DND-41 (cell line): ENCODE data around the gene CEP126.

Experiments used
- ATAC-seq: fragments of 200-7000 bp; cut with Tn5 transposase; 3 replicates; pipeline ENCODE4 v1.9.1; 2021; ENCODE audit warnings: low read depth; ENCODE audit not compliant: insufficient read depth
- DNase-seq: peaks from one replicate; pipeline ENCODE4 v3.0.0-alpha.2; 2020
- H2AFZ ChIP-seq: 2 replicates; pipeline ENCODE4 v1.6.0; 2012; ENCODE audit warnings: low read depth, low read length
- H3K27ac ChIP-seq: 2 replicates; pipeline ENCODE4 v1.5.1; 2012; ENCODE audit warnings: low read length, inconsistent platforms
- H3K27me3 ChIP-seq: fragments of 200-600 bp; sonication (generic); 2 replicates; pipeline ENCODE4 v1.6.0; 2012; ENCODE audit warnings: low read length, mild to moderate bottlenecking, inconsistent platforms; ENCODE audit not compliant: insufficient read depth, poor library complexity
- H3K36me3 ChIP-seq: 2 replicates; pipeline ENCODE4 v1.5.1; 2012; ENCODE audit warnings: low read length, inconsistent platforms; ENCODE audit not compliant: insufficient read depth
- H3K4me1 ChIP-seq: 2 replicates; pipeline ENCODE4 v1.5.1; 2012; ENCODE audit warnings: mild to moderate bottlenecking, low read length; ENCODE audit not compliant: insufficient read depth
- H3K4me2 ChIP-seq: 2 replicates; pipeline ENCODE4 v1.6.0; 2012; ENCODE audit warnings: mild to moderate bottlenecking, moderate library complexity, low read length, inconsistent platforms; ENCODE audit not compliant: insufficient read depth
- H3K4me3 ChIP-seq, 2 experiments: fragments of 200-600 bp in 1 of 2; shearing (Covaris generic) in 1 of 2; 2 replicates each; pipeline ENCODE4 v1.5.1; 2012 to 2016; ENCODE audit warnings: inconsistent platforms in 2 of 2, low read length in 2 of 2, mild to moderate bottlenecking in 2 of 2, low read depth in 1 of 2, moderate library complexity in 1 of 2
- H3K79me2 ChIP-seq: 2 replicates; pipeline ENCODE4 v1.6.0; 2012; ENCODE audit warnings: low read length, inconsistent platforms; ENCODE audit not compliant: insufficient read depth
- H3K9ac ChIP-seq: 2 replicates; pipeline ENCODE4 v1.6.0; 2012; ENCODE audit warnings: low read depth, mild to moderate bottlenecking, inconsistent platforms, low read length, moderate library complexity
- H3K9me3 ChIP-seq: 2 replicates; pipeline ENCODE4 v1.5.1; 2012; ENCODE audit warnings: low read length, moderate library complexity, mild to moderate bottlenecking, inconsistent platforms; ENCODE audit not compliant: insufficient read depth, severe bottlenecking
- H4K20me1 ChIP-seq: 2 replicates; pipeline ENCODE4 v1.6.0; 2012; ENCODE audit warnings: low read length; ENCODE audit not compliant: insufficient read depth
- EZH2 ChIP-seq: IDR thresholded peaks from 3 replicates; pipeline ENCODE4 v1.6.1; 2012; ENCODE audit warnings: borderline replicate concordance, low read depth, mild to moderate bottlenecking, moderate library complexity, low read length, inconsistent platforms; ENCODE audit not compliant: severe bottlenecking
- TF ChIP-seq, protein P1 (sequence below): IDR thresholded peaks from 2 replicates; pipeline ENCODE4 v1.5.1; 2012; ENCODE audit warnings: borderline replicate concordance, low read length, moderate library complexity, mild to moderate bottlenecking; ENCODE audit not compliant: poor library complexity, severe bottlenecking; ENCODE audit errors: extremely low read depth

The CEP126 gene

DNA sequence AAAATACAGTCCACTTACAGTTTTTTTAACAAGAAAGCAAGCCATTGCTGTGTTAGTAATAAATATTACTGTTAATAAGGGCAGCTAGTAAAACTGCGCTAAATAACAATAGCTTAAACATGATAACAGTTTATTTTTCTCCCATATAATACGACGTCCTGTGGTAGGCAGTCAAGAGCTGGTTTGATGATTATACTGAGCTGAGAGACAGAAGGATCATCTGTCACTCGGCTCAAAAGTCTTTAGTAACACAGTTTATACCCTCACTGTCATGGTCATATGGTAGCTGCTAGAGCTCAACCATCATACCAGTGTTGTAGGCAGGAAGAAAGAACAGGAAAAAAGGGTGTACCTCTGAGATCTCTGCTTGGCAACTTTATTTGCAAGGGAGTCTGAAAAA, 30.6 kb downstream of the CEP126 start:
- Histone ChIP-seq H4K20me1 (no peaks in the 10 kb centered on the region), H3K4me3 (no peak overlapping the region), H3K4me2 (no peak overlapping the region), H2AFZ (no peak overlapping the region), H3K9me3 (no peaks in the 10 kb centered on the region), H3K27me3 (no peaks in the 10 kb centered on the region), H3K36me3 (no peaks in the 10 kb centered on the region), H3K79me2 (no peaks in the 10 kb centered on the region), H3K4me1 (no peaks in the 10 kb centered on the region), H3K27ac (no peak overlapping the region), H3K9ac (no peak overlapping the region)
- DNase-seq: no peak
- ATAC-seq: no peak
- no peak for TF ChIP-seq EZH2
- TF ChIP-seq, protein P1, sequence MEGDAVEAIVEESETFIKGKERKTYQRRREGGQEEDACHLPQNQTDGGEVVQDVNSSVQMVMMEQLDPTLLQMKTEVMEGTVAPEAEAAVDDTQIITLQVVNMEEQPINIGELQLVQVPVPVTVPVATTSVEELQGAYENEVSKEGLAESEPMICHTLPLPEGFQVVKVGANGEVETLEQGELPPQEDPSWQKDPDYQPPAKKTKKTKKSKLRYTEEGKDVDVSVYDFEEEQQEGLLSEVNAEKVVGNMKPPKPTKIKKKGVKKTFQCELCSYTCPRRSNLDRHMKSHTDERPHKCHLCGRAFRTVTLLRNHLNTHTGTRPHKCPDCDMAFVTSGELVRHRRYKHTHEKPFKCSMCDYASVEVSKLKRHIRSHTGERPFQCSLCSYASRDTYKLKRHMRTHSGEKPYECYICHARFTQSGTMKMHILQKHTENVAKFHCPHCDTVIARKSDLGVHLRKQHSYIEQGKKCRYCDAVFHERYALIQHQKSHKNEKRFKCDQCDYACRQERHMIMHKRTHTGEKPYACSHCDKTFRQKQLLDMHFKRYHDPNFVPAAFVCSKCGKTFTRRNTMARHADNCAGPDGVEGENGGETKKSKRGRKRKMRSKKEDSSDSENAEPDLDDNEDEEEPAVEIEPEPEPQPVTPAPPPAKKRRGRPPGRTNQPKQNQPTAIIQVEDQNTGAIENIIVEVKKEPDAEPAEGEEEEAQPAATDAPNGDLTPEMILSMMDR: no peak

DNA sequence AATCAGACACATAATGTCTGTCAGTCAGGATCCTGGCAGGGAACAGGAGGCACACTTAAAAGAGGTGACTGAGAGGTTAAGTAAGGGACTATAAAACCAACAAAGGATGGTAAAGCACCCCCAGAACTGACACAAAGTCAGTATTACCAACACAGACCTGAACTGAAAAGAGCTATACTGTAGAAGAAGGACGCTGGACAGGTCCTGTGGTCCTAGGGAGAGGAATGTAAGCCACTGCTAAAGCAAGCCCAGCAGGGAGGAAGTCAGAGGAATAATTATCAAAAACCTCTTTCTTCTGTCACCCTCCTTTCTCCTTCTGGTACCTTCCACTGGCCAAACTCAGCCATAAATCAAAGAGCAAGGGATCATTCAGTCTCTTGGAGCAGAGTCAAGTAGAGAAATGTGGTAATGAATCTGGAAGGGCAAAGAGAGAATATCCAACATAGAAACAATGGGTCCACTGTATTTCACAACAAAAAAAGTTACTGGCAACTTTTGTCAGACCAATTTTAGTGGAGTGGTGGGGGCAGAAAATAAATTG, 34.9 kb downstream of the CEP126 start:
- H3K4me2 ChIP-seq: no peak overlapping the region
- H3K9me3 ChIP-seq: no peaks in the 10 kb centered on the region
- H3K4me1 ChIP-seq: no peaks in the 10 kb centered on the region
- no peaks in the 10 kb centered on the region for H3K27me3 ChIP-seq
- no peak overlapping the region for H3K4me3 ChIP-seq
- no peak for TF ChIP-seq EZH2
- TF ChIP-seq, protein P1: no peak
- ATAC-seq: no peak
- no peak overlapping the region for H3K9ac ChIP-seq
- H3K79me2 ChIP-seq: no peaks in the 10 kb centered on the region
- H3K27ac ChIP-seq: no peak overlapping the region
- H4K20me1 ChIP-seq: no peaks in the 10 kb centered on the region
- no peak overlapping the region for H2AFZ ChIP-seq
- DNase-seq: no peak
- no peaks in the 10 kb centered on the region for H3K36me3 ChIP-seq

DNA sequence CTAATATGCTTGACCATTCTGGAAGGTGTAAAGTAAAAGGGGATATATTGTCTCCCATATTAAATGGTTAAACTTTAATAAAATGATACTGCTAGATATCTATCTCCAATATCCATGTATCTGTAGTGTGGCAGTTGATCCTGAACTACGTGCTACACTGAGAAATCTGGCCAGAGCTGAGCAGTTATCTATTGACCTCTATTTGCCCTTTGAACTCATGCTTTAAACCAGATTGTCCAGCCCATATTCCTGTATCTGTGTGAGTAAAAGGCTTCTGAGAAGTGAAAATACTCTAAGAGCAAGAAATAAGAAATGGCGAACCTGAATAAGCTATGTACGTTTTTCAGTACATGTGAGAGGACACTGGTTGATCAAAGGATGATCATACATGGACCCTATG, 40.5 kb downstream of the CEP126 start:
- Histone ChIP-seq H3K79me2 (no peaks in the 10 kb centered on the region), H2AFZ (no peak overlapping the region), H3K4me1 (no peaks in the 10 kb centered on the region), H3K9me3 (no peaks in the 10 kb centered on the region), H3K9ac (no peak overlapping the region), H4K20me1 (no peaks in the 10 kb centered on the region), H3K4me2 (no peak overlapping the region), H3K36me3 (no peaks in the 10 kb centered on the region), H3K27me3 (no peaks in the 10 kb centered on the region), H3K27ac (no peak overlapping the region), H3K4me3 (no peak overlapping the region)
- ATAC-seq (no peak), DNase-seq (no peak)
- TF ChIP-seq, protein P1: no peak
- no peak for TF ChIP-seq EZH2

GRCh38 chr11:101955701-101956100, 40.9 kb downstream of the CEP126 start:
- Histone ChIP-seq H2AFZ (no peak overlapping the region), H3K27me3 (no peaks in the 10 kb centered on the region), H3K9ac (no peak overlapping the region), H3K4me2 (no peak overlapping the region), H4K20me1 (no peaks in the 10 kb centered on the region), H3K9me3 (no peaks in the 10 kb centered on the region), H3K36me3 (no peaks in the 10 kb centered on the region), H3K4me1 (no peaks in the 10 kb centered on the region), H3K27ac (no peak overlapping the region), H3K79me2 (no peaks in the 10 kb centered on the region), H3K4me3 (no peak overlapping the region)
- DNase-seq (no peak), ATAC-seq (no peak)
- TF ChIP-seq, protein P1: no peak
- TF ChIP-seq EZH2: no peak
